NCI-H345 (cell line): ENCODE results near the gene SPATA13.

Source experiments
- DNase-seq: peaks from one replicate; lab custom pipeline; 2025; lab: John Stamatoyannopoulos, UW

SPATA13 gene

DNA sequence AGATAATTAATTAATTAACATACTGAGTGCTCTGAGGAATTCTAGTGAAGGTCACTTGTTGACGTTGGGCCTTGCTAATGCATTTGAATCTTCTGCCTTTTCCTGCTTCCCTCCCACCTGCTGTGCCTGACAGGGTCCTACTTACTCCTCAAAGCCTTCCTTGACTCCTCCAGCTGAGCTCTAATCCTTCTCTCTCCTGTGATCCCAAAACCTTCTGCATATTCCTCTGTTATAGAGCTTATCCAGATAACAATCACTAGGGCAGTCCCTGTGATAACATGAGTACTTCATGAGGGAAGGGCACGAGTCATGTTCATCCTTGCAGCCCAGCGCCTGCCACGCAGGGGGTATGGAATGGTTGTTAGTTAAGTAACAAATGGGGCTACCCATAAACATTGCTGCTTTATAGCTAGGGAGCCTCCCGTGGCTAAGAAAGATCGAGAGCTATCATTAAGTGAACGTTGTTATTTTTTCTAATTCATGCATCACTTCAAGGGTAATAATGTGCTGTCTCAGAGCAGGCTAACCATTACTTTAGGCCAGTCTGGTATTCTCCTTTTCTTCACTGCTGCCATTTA lies 19.1 kb upstream of the SPATA13 start:
- no peak for DNase-seq

- DNase-seq: no peak
Observed at GRCh38 chr13:24142453-24142852, 18.1 kb upstream of the SPATA13 start.

DNA sequence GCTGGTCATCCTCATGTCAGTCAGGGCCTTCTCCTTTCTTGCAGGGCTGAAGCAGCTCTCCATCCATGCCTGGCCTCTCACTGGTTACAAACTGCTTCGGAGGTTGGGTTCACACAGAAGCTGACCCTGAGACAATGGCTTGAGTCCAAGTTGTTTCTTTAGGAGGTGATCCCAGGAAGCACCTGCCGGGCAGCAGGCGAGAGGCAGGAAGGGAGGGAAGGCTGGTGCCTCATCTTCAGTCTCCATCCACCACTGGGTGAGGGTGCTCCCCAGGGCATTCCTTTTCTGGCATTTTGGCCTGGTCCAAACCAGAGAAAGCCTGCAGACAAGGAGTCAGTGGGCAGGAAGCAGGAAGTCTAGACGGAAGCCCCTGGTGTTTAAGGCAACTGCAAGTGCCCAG lies 17.6 kb upstream of the SPATA13 start:
- no peak for DNase-seq

GRCh38 chr13:24145240-24145639 lies 15.3 kb upstream of the SPATA13 start:
- DNase-seq: no peak

- DNase-seq: no peak
Observed at GRCh38 chr13:24145674-24146073, 14.8 kb upstream of the SPATA13 start.

GRCh38 chr13:24146961-24147569 lies 13.5 kb upstream of the SPATA13 start:
- DNase-seq: no peak

DNA sequence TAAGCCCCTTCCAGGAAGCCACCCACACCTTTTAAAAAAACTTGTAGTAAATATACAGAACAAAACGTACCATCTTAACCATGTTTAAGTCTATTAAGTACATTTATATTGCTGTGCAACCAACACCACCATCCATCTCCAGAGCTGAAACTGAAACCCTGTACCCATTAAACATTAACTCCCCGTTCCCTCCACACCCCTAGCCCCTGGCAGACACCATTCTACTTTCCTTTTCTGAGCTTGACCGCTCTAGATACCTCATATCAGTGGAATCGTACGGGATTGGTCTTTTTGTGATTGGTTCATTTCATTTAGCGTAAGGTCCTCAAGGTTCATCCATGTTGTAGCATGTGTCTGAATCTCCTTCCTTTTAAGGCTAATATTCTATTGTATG lies 13.0 kb upstream of the SPATA13 start:
- no peak for DNase-seq

DNA sequence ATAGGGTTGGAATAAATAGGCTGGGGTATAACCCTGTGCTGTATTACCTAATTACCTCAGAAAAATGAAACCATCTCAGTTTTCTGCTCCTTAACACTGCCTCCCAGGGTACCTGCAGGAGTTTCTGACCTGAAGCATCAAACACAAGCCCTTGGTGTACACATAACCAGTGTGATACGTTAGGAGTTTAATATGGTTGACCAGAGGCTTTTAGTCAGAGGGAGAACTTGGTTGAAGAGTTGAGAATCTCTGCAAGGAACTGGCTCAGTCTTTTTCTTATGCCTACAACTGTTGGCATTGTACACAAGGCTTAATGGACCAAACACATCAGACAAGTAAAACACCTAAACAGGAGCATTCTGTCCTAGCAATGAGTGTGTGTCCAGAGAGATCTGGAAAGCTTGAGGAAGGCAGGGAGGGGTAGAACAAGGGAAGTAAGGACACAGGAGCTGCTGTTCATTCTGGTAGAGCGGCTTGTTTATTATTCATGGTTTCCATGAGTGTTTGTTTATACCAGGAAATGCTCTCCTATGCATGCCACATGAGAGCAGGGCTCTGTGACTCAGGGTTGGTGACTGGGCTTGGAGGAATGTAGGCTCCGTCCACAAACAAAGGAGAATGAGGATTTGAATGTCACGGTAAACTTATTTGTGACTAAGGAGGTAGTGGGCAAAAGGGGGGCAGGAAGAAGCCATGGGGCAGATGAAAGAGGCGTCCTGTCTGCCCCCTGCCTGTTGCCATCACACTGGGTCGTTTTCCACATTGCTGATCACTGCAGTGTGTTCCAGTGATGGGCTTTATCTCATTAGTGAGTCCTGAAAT lies 11.9 kb upstream of the SPATA13 start:
- DNase-seq: no peak

DNA sequence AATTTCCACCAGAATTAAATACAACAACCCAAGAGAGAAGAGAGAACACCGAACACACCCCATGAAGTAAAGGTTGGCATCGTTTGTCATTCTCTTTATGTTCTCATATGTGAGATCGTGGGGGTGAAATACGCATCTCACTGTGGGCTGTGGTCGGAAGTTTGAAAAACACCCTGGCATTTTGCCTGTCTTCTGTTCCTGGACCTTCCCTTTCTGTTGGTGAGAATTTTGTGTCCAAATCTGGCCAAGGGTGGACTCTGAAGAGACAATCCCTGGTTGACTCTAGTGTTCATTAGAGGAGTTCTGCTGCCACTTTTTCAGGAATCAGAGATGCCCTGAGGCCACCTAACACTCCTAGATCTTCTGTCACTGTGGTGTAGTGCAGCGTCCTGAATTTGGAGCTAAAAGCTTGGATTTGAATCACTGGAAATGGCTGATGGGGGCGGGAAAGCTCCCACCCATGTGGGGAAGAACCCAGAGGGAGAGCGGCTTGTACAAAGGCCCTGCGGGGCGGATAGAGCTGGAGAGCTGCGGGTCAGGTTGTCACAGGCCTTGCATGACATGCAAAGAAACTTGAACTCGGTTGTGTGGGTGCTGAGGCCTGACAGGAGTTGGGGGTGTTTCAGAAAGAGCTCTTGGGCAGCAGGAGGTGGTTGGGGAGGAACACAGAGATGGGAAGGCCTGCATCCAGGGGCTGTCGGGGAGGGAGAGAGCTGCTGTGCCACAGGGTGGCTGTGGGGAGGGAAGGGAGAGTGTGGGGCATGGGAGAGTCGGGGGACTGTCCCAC lies 11.1 kb upstream of the SPATA13 start:
- DNase-seq: no peak

- DNase-seq: no peak
Observed at GRCh38 chr13:24150572-24150971, 9.9 kb upstream of the SPATA13 start.

GRCh38 chr13:24151864-24152263 lies 8.7 kb upstream of the SPATA13 start:
- no peak for DNase-seq

DNA sequence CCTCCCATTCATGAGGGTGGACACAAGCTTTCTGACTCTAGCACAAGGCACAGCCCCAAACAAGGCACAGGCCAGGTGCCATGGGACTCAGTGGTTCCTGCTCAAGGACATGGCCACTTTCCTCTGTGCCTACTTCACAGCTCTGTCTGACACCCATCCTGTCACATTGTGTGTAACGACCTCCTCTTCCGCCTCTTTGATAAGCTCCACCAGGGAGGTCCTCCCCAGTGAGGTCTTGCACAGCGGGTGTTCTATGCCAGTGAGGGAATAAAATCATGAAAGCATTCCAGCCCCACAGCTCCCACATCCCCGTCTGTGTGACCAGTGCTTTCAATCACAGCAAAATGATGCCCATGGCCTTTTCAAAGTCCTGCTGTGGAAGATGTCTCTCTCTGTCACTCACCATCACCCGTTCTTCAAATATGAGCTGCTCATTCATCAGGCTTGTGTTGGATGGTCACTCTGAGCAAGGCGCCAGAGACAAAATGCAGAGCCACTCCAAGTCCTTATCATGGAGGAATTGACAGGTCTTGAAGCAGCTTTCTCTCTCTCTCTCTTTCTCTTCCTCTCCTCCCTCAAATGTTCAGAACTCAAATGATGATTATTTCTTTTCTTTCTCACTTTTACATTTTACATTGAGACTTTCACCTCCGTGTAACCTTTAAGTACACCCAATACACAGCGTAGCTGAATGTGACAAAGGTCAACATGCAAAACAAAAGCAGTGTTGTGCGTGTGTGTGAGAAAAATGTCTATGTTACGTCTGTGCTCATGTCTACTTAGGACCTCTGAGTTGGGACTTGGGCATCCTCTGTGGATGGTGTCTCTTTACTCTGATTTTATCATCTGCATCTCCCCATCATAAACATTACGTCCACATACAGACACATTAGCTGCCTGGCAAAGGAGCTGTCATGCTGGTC lies 8.0 kb upstream of the SPATA13 start:
- DNase-seq: no peak

- no peak for DNase-seq
Observed at GRCh38 chr13:24153347-24153746, 7.2 kb upstream of the SPATA13 start.

GRCh38 chr13:24153979-24154701 lies 6.4 kb upstream of the SPATA13 start:
- no peak for DNase-seq

- DNase-seq: no peak
Observed at GRCh38 chr13:24159357-24159756, 1.2 kb upstream of the SPATA13 start.

DNA sequence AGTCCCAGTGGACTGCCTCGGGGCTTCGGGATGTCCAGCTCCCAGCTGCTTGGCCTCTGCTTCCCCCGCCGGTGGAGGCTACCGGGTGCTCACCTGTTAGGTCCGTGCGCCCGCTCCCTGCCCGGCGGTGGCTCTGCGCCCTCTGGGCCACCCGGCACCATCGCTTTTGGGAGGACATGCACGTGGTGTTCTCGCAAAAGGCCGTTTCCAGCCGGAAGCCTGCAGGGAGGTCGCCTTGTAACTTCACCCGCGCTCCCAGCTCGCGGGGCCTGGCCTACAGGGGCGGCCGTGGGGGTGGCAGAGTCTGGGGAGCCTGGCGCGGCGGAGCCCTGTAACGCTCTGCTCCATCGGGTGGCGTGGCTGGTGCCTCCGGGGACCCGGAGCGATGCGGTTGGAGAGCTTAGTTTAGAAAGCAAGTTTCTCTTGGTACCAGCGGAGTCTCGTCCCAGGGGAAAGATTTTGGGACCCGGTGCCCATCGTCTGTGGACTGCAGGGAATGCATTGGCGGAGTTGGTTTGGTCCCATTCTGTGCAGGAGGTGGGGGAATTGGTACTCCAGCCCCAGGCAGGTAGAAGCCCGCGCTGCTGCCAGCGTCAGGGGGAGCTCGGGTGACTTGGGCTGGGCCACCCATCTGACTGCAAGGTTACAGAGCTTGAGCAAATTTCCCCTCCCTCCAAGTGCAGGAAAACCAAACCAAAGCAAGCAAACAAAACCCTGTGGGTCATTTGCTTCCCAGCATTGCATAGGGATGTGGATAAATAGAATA lies 673 bp downstream of the SPATA13 start:
- peak; percentile 44 for DNase-seq

DNA sequence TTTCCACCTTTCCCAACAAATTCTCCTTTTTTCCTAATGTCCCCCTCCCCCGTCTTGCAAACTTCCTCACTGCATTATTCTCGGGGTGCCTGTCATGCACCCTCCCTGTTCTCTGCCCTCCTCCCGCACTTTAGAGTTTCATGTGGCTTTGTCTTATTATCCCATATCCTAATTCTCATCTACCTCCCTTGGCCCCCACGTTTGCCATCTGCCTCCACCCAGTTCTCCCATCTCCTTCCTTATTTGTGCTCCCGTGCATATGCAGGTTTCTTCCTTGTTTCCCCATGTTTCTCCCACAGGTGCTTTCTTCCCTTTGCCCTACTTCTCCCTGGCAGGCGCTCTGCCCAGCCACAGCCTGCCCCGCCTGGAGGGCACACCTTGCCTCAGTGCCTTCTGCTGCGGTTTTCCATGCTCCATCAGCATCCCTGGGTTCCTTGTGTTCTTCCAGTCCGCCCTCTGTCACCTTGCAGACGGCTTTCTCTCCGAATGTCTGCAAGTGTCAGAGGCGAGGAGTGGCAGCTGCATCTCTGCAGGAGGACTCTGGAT lies 1.5 kb downstream of the SPATA13 start:
- no peak for DNase-seq

DNA sequence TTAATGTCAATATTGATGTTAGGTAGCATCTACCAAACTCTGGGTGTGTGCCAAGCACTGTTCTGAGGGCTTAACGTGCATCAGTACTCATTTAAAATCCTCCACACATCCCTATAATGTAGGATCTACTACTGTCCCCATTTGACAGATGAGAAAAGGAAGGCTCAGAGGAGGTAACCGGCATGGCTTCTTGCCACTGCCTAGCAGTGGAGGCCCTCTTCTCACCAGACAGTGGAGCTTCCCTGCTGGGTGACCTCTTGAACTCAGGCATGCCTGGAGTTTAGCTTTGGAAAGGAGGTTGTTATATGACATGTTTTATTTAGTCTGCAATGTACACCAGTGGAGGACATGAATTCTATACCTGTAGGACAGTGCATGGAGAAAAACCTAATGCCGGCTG lies 2.1 kb downstream of the SPATA13 start:
- no peak for DNase-seq

DNA sequence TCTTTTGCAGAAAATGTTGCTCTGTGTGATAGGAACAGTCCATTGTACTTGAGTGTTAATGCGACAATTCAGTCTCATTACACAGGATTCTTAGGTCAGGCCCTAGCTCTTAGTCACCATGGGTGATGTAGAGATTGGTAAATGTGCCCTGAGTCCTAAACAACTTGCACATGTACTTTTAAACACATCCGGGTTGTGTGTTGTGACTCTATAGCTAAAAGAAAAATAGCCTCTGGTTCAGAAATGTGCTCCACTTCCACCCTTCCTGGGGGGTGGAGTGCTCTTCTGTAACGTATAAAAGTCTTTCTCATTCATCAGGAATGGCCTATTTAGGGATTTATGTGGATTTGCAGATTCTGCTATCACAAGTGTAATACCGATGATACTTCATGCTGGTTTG lies 5.2 kb downstream of the SPATA13 start:
- DNase-seq: no peak

- DNase-seq: no peak
Observed at GRCh38 chr13:24166561-24166960, 6.0 kb downstream of the SPATA13 start.
